ENCODE results near the gene MAD2L1.
"Not testable (repeated sequence)": the region's sequence is repeated elsewhere in the genome, so short reads cannot be mapped to it uniquely, and the experiment has no call there.

Gene MAD2L1

GRCh38 chr4:120066517-120067340, at the start of gene MAD2L1:
TSS of gene MAD2L1 (minus strand) at chr4:120066848. CDS start at chr4:120066734, 114 bp downstream.
- DNase-seq (ENCODE audit: low spot score) = peak; percentile 100

GRCh38 chr4:120111745-120112144, 45.1 kb upstream of the MAD2L1 start:
- no peak for DNase-seq (ENCODE audit: low spot score)

- no peak for DNase-seq (ENCODE audit: low spot score)
Measured at GRCh38 chr4:120109406-120109805, 42.8 kb upstream of the MAD2L1 start.

GRCh38 chr4:120105472-120105871, 38.8 kb upstream of the MAD2L1 start:
- no peak for DNase-seq (ENCODE audit: low spot score)

GRCh38 chr4:120096508-120097297, 30.1 kb upstream of the MAD2L1 start:
- DNase-seq (ENCODE audit: low spot score) = no peak

GRCh38 chr4:120088507-120088906, 21.9 kb upstream of the MAD2L1 start:
- no peak for DNase-seq (ENCODE audit: low spot score)

- not testable (repeated sequence) for DNase-seq (ENCODE audit: low spot score)
Measured at GRCh38 chr4:120088066-120088465, 21.4 kb upstream of the MAD2L1 start.

- DNase-seq (ENCODE audit: low spot score) = no peak
Measured at GRCh38 chr4:120085705-120086104, 19.1 kb upstream of the MAD2L1 start.

GRCh38 chr4:120084327-120084726, 17.7 kb upstream of the MAD2L1 start:
- no peak for DNase-seq (ENCODE audit: low spot score)

- DNase-seq (ENCODE audit: low spot score) = no peak
Measured at GRCh38 chr4:120083152-120083551, 16.5 kb upstream of the MAD2L1 start.

- no peak for DNase-seq (ENCODE audit: low spot score)
Measured at GRCh38 chr4:120082251-120082650, 15.6 kb upstream of the MAD2L1 start.

- DNase-seq (ENCODE audit: low spot score) = no peak
Measured at GRCh38 chr4:120081726-120082125, 15.1 kb upstream of the MAD2L1 start.

GRCh38 chr4:120080533-120080932, 13.9 kb upstream of the MAD2L1 start:
- no peak for DNase-seq (ENCODE audit: low spot score)

- no peak for DNase-seq (ENCODE audit: low spot score)
Measured at GRCh38 chr4:120079839-120080520, 13.3 kb upstream of the MAD2L1 start.

- no peak for DNase-seq (ENCODE audit: low spot score)
Measured at GRCh38 chr4:120078216-120078615, 11.6 kb upstream of the MAD2L1 start.

- peak; percentile 79 for DNase-seq (ENCODE audit: low spot score)
Measured at GRCh38 chr4:120071192-120071795, 4.6 kb upstream of the MAD2L1 start.

- no peak for DNase-seq (ENCODE audit: low spot score)
Measured at GRCh38 chr4:120070196-120070595, 3.5 kb upstream of the MAD2L1 start.

GRCh38 chr4:120065974-120066516, 603 bp downstream of the MAD2L1 start:
- DNase-seq (ENCODE audit: low spot score) = no peak

GRCh38 chr4:120064887-120065286, 1.8 kb downstream of the MAD2L1 start:
- no peak for DNase-seq (ENCODE audit: low spot score)

GRCh38 chr4:120063711-120064110, 2.9 kb downstream of the MAD2L1 start:
- DNase-seq (ENCODE audit: low spot score) = not testable (repeated sequence)

- no peak for DNase-seq (ENCODE audit: low spot score)
Measured at GRCh38 chr4:120062663-120063195, 3.9 kb downstream of the MAD2L1 start.

GRCh38 chr4:120059036-120059435, 7.6 kb downstream of the MAD2L1 start:
- no peak for DNase-seq (ENCODE audit: low spot score)
